GM12878 (cell line): ENCODE results near the gene SPOP. TPM values are rescaled to one million over a fixed set of nuclear protein-coding genes. Genes with fewer than 3 reads are reported as not detected.

ENCODE experiments used
- ATAC-seq: fragments of 200-7000 bp; cut with Tn5 transposase; 3 replicates; pipeline ENCODE4 v1.9.1; 2020; ENCODE audit warnings: mild to moderate bottlenecking, moderate library complexity
- BruUV-seq: library from RNA; stranded (reverse); fragments of 400-500 nt; replicated peaks from 2 replicates; lab custom pipeline; 2021; lab: Mats Ljungman, UMichigan
- CTCF ChIA-PET: fragments of 300-600 bp; sonication (Branson Sonifier 250); formaldehyde crosslinking; extraction: SDS; loops from one replicate; lab custom pipeline; 2021; ENCODE audit warnings: inconsistent platforms; lab: Yijun Ruan, JAX
- POLR2A ChIA-PET: fragments of 350-600 bp; formaldehyde crosslinking; extraction: SDS; loops from one replicate; lab custom pipeline; 2021; ENCODE audit warnings: inconsistent platforms; lab: Charles Lee
- RAD21 ChIA-PET: fragments of 300-600 bp; sonication (Branson Sonifier 250); formaldehyde crosslinking; loops from one replicate; lab custom pipeline; 2023; ENCODE audit warnings: antibody characterized with exemption; ENCODE audit not compliant: unreplicated experiment; lab: Charles Lee
- SMC1A ChIA-PET: fragments of 300-600 bp; sonication (Branson Sonifier 250); formaldehyde crosslinking; loops from one replicate; lab custom pipeline; 2023; ENCODE audit not compliant: unreplicated experiment, uncharacterized antibody; lab: Charles Lee
- DNase-seq: peaks from one replicate; pipeline ENCODE4 v3.0.0-alpha.2; 2011; ENCODE audit warnings: low read depth, low spot score
- FAIRE-seq: peaks from 3 replicates; lab custom pipeline; 2011; peaks lifted over from hg19 to GRCh38; lab: Jason Lieb, UNC
- H2AFZ ChIP-seq: 2 replicates; pipeline ENCODE4 v1.6.0; 2011; ENCODE audit warnings: low read depth, low read length, control low read depth; ENCODE audit not compliant: control insufficient read depth
- H3K27ac ChIP-seq: 2 replicates; pipeline ENCODE4 v1.5.1; 2011; ENCODE audit warnings: control low read depth; ENCODE audit not compliant: control insufficient read depth, insufficient read depth
- H3K27me3 ChIP-seq, 2 experiments: replicated peaks in 1 of 2; 2 replicates each; pipeline versions ENCODE4 v1.6.0 to v1.6.1; 2011; ENCODE audit warnings: low read length in 1 of 2; ENCODE audit not compliant: control insufficient read depth in 2 of 2, insufficient read depth in 2 of 2
- H3K36me3 ChIP-seq, 2 experiments: 2 replicates each; pipeline ENCODE4 v1.5.1; 2011; ENCODE audit warnings: low read length in 1 of 2; ENCODE audit not compliant: control insufficient read depth in 2 of 2, insufficient read depth in 2 of 2
- H3K4me1 ChIP-seq: 2 replicates; pipeline ENCODE4 v1.6.1; 2011; ENCODE audit warnings: mild to moderate bottlenecking, low read length, moderate library complexity, mixed read lengths; ENCODE audit not compliant: control insufficient read depth, insufficient read depth
- H3K4me2 ChIP-seq: 2 replicates; pipeline ENCODE4 v1.6.0; 2011; ENCODE audit warnings: control low read depth; ENCODE audit not compliant: control insufficient read depth, insufficient read depth
- H3K4me3 ChIP-seq: fragments of 200-600 bp; sonication (generic); 2 replicates; pipeline ENCODE4 v1.5.1; 2016
- H3K79me2 ChIP-seq: 2 replicates; pipeline ENCODE4 v1.6.0; 2011; ENCODE audit warnings: low read length; ENCODE audit not compliant: control insufficient read depth, insufficient read depth
- H3K9ac ChIP-seq: 2 replicates; pipeline ENCODE4 v1.8.0; 2011; ENCODE audit warnings: low read length, control low read depth, mixed read lengths; ENCODE audit not compliant: control insufficient read depth, insufficient read depth
- H3K9me3 ChIP-seq: replicated peaks from 3 replicates; pipeline ENCODE4 v1.5.1; 2011; ENCODE audit warnings: mild to moderate bottlenecking, low read length; ENCODE audit not compliant: control insufficient read depth, insufficient read depth
- H4K20me1 ChIP-seq: 2 replicates; pipeline ENCODE4 v1.6.0; 2011; ENCODE audit not compliant: control insufficient read depth, insufficient read depth
- CHD1 ChIP-seq: IDR thresholded peaks from 2 replicates; pipeline ENCODE4 v1.6.1; 2012; ENCODE audit warnings: low read depth, low read length, improper control_type of control experiment
- HDAC2 ChIP-seq: fragments of 200-600 bp; sonication (generic); IDR thresholded peaks from 2 replicates; pipeline ENCODE4 v1.6.1; 2017
- RUNX3 ChIP-seq: IDR thresholded peaks from 2 replicates; pipeline ENCODE4 v1.6.1; 2012; ENCODE audit warnings: low read length, inconsistent platforms
- STAT1 ChIP-seq: fragments of 450-650 bp; conservative IDR thresholded peaks from 2 replicates; pipeline ENCODE4 v1.6.1; 2014; ENCODE audit warnings: antibody characterized with exemption, mild to moderate bottlenecking
- TCF3 ChIP-seq: IDR thresholded peaks from 2 replicates; pipeline ENCODE4 v1.6.1; 2012; ENCODE audit warnings: low read depth, mild to moderate bottlenecking, low read length, borderline replicate concordance; ENCODE audit not compliant: insufficient read depth
- YY1 ChIP-seq: IDR thresholded peaks from 2 replicates; pipeline ENCODE4 v1.6.1; 2011; ENCODE audit warnings: low read depth, mild to moderate bottlenecking, low read length
- whole genome bisulfite sequencing: methylation state at CpG from one replicate; pipeline ENCODE4 v1.1.6; 2016; ENCODE audit warnings: low lambda C conversion rate; ENCODE audit not compliant: insufficient replicate concordance, insufficient coverage; ENCODE audit errors: missing lambda C conversion rate; 5-methylcytosine and 5-hydroxymethylcytosine counted together
- in situ Hi-C: fragments of 300-500 bp; cut with MboI; formaldehyde crosslinking; loops from 9 replicates; pipeline ENCODE4 v1.14.3; 2018; ENCODE audit warnings: mixed read lengths
- intact Hi-C: fragments of 100-400 bp; cut with micrococcal nuclease; formaldehyde crosslinking; loops from one replicate; pipeline ENCODE4 v1.14.2; 2022; ENCODE audit not compliant: unreplicated experiment
- polyA plus RNA-seq, 11 experiments: library from polyadenylated mRNA; depleted of rRNA in 4 of 11; unstranded in 6 of 11; stranded (reverse) in 5 of 11; fragments of >200 nt; fragmentation: Nextera tagmentation in 4 of 11; fragmentation: Illumina TruSeq in 1 of 11; extraction: Ambion mirVana in 4 of 11; extraction: Trizol in 1 of 11; gene quantifications; 1 replicate in 1 of 11; 2 replicates in 10 of 11; pipeline versions ENCODE4 v1.2.1 to v1.2.3, GENCODE V29; 2011 to 2016; ENCODE audit warnings: inconsistent platforms in 2 of 11, missing spikeins in 2 of 11, low read depth in 1 of 11
- total RNA-seq, 4 experiments: library from RNA; depleted of rRNA in 3 of 4; stranded (reverse); fragments of >200 nt in 3 of 4; fragmentation: Illumina TruSeq in 1 of 4; extraction: Trizol in 1 of 4; gene quantifications; 2 replicates each; pipeline versions ENCODE4 v1.2.1 to v1.2.3, GENCODE V29; 2013 to 2021
- TF ChIP-seq, protein P1 (sequence below), 3 experiments: IDR thresholded peaks in 2 of 3; conservative IDR thresholded peaks in 1 of 3; 2 replicates each; pipeline ENCODE4 v1.5.1; 2011; ENCODE audit warnings: low read depth in 3 of 3, low read length in 3 of 3, mild to moderate bottlenecking in 3 of 3, control low read depth in 2 of 3, moderate library complexity in 2 of 3, inconsistent platforms in 1 of 3, mixed read lengths in 1 of 3; ENCODE audit not compliant: control insufficient read depth in 2 of 3, insufficient read depth in 1 of 3; ENCODE audit errors: extremely low read depth in 1 of 3
- TF ChIP-seq, protein P2 (sequence below): fragments of 450-650 bp; IDR thresholded peaks from 2 replicates; pipeline ENCODE4 v1.6.1; 2017; ENCODE audit warnings: antibody characterized with exemption, mild to moderate bottlenecking, moderate library complexity
- TF ChIP-seq, protein P3 (sequence below): fragments of 450-650 bp; formaldehyde crosslinking; IDR thresholded peaks from 2 replicates; pipeline ENCODE4 v1.5.0; 2022; ENCODE audit warnings: mild to moderate bottlenecking, missing genetic modification characterization
- TF ChIP-seq, protein P4 (sequence below): IDR thresholded peaks from 2 replicates; pipeline ENCODE4 v1.6.1; 2012; ENCODE audit warnings: mild to moderate bottlenecking, low read depth, low read length

The SPOP gene
- total and polyA plus RNA-seq, 10 of the 15 experiments (the other 5 are each of a cell fraction or from before 2014, with no cell fraction given): 35.1 to 80.4 (median 44.7) TPM

DNA sequence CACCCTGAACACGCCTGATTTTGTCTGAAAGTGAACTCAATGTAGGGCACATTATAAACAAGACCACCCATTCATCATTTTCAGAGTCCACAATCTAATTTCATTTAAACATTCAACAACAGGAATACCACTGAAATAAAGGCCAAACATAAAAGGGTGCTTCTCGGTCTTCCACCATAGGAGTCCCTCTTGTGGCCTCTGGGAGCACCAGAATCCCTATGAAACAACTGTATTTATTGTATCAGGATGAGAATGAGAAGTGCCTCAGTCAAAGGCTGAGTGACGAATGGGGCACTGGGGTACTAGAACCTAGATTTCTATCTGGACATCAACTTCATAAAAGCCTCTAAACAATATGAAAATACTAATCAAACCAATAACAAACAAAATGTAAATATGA lies 61.8 kb downstream of the SPOP start:
- DNase-seq: no peak
- POLR2A ChIA-PET: interaction anchor here (0.6 kb wide), 1 partner anchor 21 kb away, joined by 3 read pairs; no protein-coding TSS in a partner anchor
- SMC1A ChIA-PET: interaction anchor here (0.6 to 3.6 kb wide), 7 partner anchors 12 to 84 kb away, joined by 3 to 16 read pairs (median 4); no protein-coding TSS in a partner anchor
- whole genome bisulfite sequencing: 37% methylated on average over 3 of the region's 3 CpGs
- Histone ChIP-seq H2AFZ (no peak overlapping the region), H3K4me3 (no peak overlapping the region), H3K4me1 (peaks cover 5% of the 10 kb centered on the region; the same call in 1 of the 2 replicates), H3K9me3 (no peaks in the 10 kb centered on the region), H3K27me3 (no peaks in the 10 kb centered on the region), H3K4me2 (no peak overlapping the region), H3K36me3 (peaks cover 13 to 26% of the 10 kb centered on the region in 2 experiments), H3K9ac (no peak overlapping the region), H4K20me1 (no peaks in the 10 kb centered on the region), H3K27ac (no peak overlapping the region), H3K79me2 (no peaks in the 10 kb centered on the region)
- in situ Hi-C loops (no loop called here), intact Hi-C loops (loop anchor here (10.0 kb wide), 1 partner anchor 79 kb away; no protein-coding TSS in a partner anchor)
- RAD21 ChIA-PET: no interaction called here
- CTCF ChIA-PET: interaction anchor here (0.6 to 2.2 kb wide), 2 partner anchors 12 to 47 kb away, joined by 3 to 5 read pairs; no protein-coding TSS in a partner anchor
- TF ChIP-seq STAT1 (no peak), CHD1 (no peak), HDAC2 (no peak), TCF3 (no peak), YY1 (no peak), RUNX3 (0 out of 2 replicates have a peak, but pooled peaks have one; percentile 0)
- TF ChIP-seq, protein P1, sequence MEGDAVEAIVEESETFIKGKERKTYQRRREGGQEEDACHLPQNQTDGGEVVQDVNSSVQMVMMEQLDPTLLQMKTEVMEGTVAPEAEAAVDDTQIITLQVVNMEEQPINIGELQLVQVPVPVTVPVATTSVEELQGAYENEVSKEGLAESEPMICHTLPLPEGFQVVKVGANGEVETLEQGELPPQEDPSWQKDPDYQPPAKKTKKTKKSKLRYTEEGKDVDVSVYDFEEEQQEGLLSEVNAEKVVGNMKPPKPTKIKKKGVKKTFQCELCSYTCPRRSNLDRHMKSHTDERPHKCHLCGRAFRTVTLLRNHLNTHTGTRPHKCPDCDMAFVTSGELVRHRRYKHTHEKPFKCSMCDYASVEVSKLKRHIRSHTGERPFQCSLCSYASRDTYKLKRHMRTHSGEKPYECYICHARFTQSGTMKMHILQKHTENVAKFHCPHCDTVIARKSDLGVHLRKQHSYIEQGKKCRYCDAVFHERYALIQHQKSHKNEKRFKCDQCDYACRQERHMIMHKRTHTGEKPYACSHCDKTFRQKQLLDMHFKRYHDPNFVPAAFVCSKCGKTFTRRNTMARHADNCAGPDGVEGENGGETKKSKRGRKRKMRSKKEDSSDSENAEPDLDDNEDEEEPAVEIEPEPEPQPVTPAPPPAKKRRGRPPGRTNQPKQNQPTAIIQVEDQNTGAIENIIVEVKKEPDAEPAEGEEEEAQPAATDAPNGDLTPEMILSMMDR (IDR thresholded peaks at IDR 0.05 in 2 of 3, conservative IDR thresholded peaks at IDR 0.05 in 1 of 3; ENCODE audit: control insufficient read depth in 2 of 3, extremely low read depth in 1 of 3, insufficient read depth in 1 of 3, low read depth in 3 of 3, low read length in 3 of 3): 0 out of 6 replicates have a peak, but pooled peaks of 1 of the 3 experiments have one; percentile 7
- TF ChIP-seq, protein P2, sequence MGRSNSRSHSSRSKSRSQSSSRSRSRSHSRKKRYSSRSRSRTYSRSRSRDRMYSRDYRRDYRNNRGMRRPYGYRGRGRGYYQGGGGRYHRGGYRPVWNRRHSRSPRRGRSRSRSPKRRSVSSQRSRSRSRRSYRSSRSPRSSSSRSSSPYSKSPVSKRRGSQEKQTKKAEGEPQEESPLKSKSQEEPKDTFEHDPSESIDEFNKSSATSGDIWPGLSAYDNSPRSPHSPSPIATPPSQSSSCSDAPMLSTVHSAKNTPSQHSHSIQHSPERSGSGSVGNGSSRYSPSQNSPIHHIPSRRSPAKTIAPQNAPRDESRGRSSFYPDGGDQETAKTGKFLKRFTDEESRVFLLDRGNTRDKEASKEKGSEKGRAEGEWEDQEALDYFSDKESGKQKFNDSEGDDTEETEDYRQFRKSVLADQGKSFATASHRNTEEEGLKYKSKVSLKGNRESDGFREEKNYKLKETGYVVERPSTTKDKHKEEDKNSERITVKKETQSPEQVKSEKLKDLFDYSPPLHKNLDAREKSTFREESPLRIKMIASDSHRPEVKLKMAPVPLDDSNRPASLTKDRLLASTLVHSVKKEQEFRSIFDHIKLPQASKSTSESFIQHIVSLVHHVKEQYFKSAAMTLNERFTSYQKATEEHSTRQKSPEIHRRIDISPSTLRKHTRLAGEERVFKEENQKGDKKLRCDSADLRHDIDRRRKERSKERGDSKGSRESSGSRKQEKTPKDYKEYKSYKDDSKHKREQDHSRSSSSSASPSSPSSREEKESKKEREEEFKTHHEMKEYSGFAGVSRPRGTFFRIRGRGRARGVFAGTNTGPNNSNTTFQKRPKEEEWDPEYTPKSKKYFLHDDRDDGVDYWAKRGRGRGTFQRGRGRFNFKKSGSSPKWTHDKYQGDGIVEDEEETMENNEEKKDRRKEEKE: no peak
- TF ChIP-seq, protein P3, sequence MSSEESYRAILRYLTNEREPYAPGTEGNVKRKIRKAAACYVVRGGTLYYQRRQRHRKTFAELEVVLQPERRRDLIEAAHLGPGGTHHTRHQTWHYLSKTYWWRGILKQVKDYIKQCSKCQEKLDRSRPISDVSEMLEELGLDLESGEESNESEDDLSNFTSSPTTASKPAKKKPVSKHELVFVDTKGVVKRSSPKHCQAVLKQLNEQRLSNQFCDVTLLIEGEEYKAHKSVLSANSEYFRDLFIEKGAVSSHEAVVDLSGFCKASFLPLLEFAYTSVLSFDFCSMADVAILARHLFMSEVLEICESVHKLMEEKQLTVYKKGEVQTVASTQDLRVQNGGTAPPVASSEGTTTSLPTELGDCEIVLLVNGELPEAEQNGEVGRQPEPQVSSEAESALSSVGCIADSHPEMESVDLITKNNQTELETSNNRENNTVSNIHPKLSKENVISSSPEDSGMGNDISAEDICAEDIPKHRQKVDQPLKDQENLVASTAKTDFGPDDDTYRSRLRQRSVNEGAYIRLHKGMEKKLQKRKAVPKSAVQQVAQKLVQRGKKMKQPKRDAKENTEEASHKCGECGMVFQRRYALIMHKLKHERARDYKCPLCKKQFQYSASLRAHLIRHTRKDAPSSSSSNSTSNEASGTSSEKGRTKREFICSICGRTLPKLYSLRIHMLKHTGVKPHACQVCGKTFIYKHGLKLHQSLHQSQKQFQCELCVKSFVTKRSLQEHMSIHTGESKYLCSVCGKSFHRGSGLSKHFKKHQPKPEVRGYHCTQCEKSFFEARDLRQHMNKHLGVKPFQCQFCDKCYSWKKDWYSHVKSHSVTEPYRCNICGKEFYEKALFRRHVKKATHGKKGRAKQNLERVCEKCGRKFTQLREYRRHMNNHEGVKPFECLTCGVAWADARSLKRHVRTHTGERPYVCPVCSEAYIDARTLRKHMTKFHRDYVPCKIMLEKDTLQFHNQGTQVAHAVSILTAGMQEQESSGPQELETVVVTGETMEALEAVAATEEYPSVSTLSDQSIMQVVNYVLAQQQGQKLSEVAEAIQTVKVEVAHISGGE (CRISPR knock-in tag): no peak
- TF ChIP-seq, protein P4, sequence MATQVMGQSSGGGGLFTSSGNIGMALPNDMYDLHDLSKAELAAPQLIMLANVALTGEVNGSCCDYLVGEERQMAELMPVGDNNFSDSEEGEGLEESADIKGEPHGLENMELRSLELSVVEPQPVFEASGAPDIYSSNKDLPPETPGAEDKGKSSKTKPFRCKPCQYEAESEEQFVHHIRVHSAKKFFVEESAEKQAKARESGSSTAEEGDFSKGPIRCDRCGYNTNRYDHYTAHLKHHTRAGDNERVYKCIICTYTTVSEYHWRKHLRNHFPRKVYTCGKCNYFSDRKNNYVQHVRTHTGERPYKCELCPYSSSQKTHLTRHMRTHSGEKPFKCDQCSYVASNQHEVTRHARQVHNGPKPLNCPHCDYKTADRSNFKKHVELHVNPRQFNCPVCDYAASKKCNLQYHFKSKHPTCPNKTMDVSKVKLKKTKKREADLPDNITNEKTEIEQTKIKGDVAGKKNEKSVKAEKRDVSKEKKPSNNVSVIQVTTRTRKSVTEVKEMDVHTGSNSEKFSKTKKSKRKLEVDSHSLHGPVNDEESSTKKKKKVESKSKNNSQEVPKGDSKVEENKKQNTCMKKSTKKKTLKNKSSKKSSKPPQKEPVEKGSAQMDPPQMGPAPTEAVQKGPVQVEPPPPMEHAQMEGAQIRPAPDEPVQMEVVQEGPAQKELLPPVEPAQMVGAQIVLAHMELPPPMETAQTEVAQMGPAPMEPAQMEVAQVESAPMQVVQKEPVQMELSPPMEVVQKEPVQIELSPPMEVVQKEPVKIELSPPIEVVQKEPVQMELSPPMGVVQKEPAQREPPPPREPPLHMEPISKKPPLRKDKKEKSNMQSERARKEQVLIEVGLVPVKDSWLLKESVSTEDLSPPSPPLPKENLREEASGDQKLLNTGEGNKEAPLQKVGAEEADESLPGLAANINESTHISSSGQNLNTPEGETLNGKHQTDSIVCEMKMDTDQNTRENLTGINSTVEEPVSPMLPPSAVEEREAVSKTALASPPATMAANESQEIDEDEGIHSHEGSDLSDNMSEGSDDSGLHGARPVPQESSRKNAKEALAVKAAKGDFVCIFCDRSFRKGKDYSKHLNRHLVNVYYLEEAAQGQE: no peak
- no peak for ATAC-seq
- no peak for FAIRE-seq
- no TSS peak for BruUV-seq
